Activated naive CD8-positive, alpha-beta T cell treated with anti-CD3 and anti-CD28 coated beads, Interleukin-2, amount 10 ng/mL, durations not matched to agents 7 days and 5 days (primary cell): ENCODE measurements around the gene IGSF9B. TPM values are rescaled to one million over a fixed set of nuclear protein-coding genes. Genes with fewer than 3 reads are reported as not detected.

Experiments
- ATAC-seq: fragments of 150-1000 bp; cut with Tn5 transposase; one replicate; pipeline ENCODE4 v1.10.0; 2021; ENCODE audit warnings: low read depth, moderate library complexity
- POLR2A ChIA-PET: fragments of 350-600 bp; sonication (Branson Sonifier 250); formaldehyde crosslinking; loops from one replicate; lab custom pipeline; 2021; ENCODE audit warnings: antibody characterized with exemption; lab: Charles Lee
- DNase-seq: peaks from one replicate; pipeline ENCODE4 v3.0.0; 2021
- H3K27ac Mint-ChIP-seq: one replicate; pipeline ENCODE4 v1.8.0; 2022; ENCODE audit warnings: mild to moderate bottlenecking, mixed read lengths
- H3K27me3 Mint-ChIP-seq: one replicate; pipeline ENCODE4 v1.8.0; 2022; ENCODE audit warnings: mild to moderate bottlenecking, moderate library complexity, mixed read lengths
- H3K36me3 Mint-ChIP-seq: one replicate; pipeline ENCODE4 v1.8.0; 2021; ENCODE audit warnings: mild to moderate bottlenecking, mixed read lengths
- H3K4me1 Mint-ChIP-seq: one replicate; pipeline ENCODE4 v1.8.0; 2021; ENCODE audit warnings: mixed read lengths
- H3K4me3 Mint-ChIP-seq: one replicate; pipeline ENCODE4 v1.8.0; 2022; ENCODE audit warnings: mild to moderate bottlenecking, moderate library complexity, mixed read lengths
- H3K9me3 Mint-ChIP-seq: one replicate; pipeline ENCODE4 v1.8.0; 2021; ENCODE audit warnings: mixed read lengths
- total RNA-seq, 2 experiments: library from RNA; stranded (reverse); gene quantifications; one replicate each; pipeline ENCODE4 v1.2.3, GENCODE V29; 2021

Gene IGSF9B
- total RNA-seq, 2 experiments from 2014 or later, result 91.8 to 99.7 TPM

DNA sequence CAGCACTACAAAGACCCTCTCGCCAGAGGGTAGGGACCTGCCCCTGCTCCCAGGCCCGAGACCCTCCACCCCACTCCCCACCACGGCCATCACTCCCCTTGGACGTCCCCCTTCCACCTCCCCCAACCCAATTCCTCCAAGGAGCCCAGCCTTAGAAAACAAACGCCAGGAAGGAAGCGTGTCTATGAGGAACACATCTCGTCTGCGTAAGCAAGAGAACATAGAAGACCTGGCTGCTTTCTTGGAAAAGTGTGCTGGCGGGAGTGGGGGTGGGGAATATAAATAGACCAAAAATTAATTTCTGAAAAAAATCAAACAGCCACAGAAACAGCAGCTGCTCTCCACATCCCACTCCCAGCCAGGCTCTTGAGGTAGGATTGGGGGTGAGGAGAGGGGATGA, 23.9 kb upstream of the IGSF9B start:
- no peaks in the 10 kb centered on the region for H3K36me3 Mint-ChIP-seq
- POLR2A ChIA-PET, result no interaction called here
- DNase-seq, result no peak
- H3K9me3 Mint-ChIP-seq, result no peaks in the 10 kb centered on the region
- no peak overlapping the region for H3K4me3 Mint-ChIP-seq
- H3K27ac Mint-ChIP-seq, result no peak overlapping the region
- H3K27me3 Mint-ChIP-seq, result peaks cover 14% of the 10 kb centered on the region
- peaks cover 6% of the 10 kb centered on the region for H3K4me1 Mint-ChIP-seq
- ATAC-seq, result no peak

DNA sequence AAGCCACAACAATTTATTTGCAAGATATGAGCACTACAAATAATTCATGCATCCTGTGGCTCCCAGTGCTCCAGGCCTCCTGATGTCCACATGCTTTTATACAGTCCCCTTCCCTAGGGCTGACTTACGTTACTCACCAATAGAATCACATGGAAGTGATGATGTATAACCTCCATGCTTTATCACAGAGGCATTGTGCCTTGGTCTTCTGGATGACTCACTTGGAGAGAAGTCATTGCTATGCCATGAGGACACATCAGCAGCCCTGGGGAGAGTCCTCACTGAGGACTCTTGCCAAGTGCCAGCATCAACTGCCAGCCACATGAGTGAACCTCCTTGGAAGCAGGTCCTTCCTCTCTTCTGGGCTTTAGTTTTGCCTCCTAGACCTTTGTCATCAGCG, 22.0 kb upstream of the IGSF9B start:
- H3K9me3 Mint-ChIP-seq, result no peaks in the 10 kb centered on the region
- H3K36me3 Mint-ChIP-seq, result no peaks in the 10 kb centered on the region
- H3K4me1 Mint-ChIP-seq, result peaks cover 6% of the 10 kb centered on the region
- peaks cover 15% of the 10 kb centered on the region for H3K27me3 Mint-ChIP-seq
- no peak for ATAC-seq
- POLR2A ChIA-PET, result no interaction called here
- H3K4me3 Mint-ChIP-seq, result no peak overlapping the region
- no peak for DNase-seq
- H3K27ac Mint-ChIP-seq, result no peak overlapping the region

DNA sequence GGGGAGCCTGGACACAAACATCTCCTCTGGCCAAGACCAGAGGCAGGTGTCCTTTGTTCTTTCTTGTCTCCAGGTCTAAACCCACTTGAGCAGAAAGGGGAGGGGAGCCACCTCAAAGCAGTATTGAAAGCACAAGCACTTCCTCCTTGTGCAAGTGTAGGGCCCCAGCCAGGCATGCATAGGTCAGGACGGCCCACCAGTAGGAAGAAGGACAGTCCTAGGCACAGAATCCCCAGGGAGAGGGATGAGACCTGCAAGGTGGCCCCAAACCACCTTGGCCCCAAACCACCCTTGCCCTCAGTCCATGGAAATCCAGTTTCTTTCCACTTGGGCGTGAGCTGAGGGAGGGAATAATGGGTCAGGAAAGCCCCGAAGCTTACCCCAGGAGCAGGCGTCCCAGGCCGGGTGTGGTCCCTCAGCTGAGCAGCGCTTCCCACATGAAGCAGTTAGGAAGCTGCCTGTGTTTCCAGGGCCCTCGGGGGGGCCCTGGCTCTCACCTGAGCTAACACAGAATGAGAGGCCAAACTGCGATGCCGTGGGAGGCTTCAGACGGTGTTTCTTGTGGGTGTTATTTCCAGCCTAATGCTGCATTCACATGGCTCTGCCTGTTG, 20.4 kb upstream of the IGSF9B start:
- peak; percentile 59 for ATAC-seq

DNA sequence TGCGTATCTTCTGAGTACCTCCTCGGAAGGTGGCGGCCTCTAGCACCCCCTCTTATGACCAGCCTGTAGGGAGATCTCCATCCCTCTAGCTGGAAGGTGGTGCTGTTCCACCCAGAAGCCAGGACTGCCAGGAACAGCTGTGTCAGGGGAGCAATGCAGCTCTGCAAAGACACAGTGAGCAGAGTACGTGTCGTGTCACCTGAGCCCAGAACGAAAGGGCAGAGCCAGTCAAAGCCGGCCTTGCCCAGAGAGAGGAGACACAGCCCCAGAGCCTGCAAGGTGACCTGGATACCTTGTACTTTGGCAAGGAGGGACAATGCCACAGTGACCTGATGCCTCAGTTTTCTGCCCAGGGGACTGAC, 18.7 kb upstream of the IGSF9B start:
- DNase-seq (no peak), ATAC-seq (no peak)
- Mint-ChIP-seq H3K4me1 (peaks cover 6% of the 10 kb centered on the region), H3K27ac (no peak overlapping the region), H3K9me3 (no peaks in the 10 kb centered on the region), H3K27me3 (peaks cover 6% of the 10 kb centered on the region), H3K4me3 (no peak overlapping the region), H3K36me3 (no peaks in the 10 kb centered on the region)
- POLR2A ChIA-PET, result no interaction called here

More for the DNA sequence above, 20.4 kb upstream of the IGSF9B start:
- Mint-ChIP-seq H3K4me1 (peaks cover 6% of the 10 kb centered on the region), H3K27ac (no peak overlapping the region), H3K4me3 (no peak overlapping the region), H3K9me3 (no peaks in the 10 kb centered on the region), H3K27me3 (peaks cover 11% of the 10 kb centered on the region), H3K36me3 (no peaks in the 10 kb centered on the region)
- POLR2A ChIA-PET, result no interaction called here
- no peak for DNase-seq

DNA sequence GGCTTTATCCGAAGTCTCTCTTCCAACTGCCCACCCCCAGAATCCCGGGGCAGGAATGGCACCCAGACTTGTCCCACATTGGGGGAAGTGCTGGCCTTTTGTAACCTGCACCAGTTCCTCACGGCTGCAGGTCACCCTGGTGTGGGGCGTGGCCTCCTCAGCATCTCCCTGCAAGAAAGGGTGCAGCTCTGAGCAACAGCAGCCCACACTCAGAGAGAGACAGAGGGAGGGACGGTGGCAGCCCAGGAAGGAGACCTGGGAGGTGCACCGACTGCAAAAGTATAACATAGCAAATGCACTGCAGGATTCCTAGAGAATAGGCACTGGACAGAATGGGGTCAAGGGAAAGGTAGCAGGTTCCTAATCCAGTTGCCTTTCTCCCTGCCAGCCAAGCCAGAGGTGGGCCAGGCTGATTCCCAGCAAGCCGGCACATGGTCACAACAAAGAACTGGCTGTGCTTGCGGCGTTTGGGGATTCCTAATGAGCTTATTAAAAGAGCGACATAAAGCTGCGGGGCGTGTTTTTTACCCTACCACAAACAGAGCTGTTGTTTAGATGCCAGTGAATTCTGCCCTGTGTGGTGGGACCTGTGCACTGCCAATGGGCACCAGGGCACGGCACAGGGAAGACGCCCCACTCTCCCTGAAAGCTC, 18.2 kb upstream of the IGSF9B start:
- Mint-ChIP-seq H3K4me1 (peaks cover 6% of the 10 kb centered on the region), H3K27me3 (peaks cover 6% of the 10 kb centered on the region), H3K4me3 (no peak overlapping the region), H3K36me3 (no peaks in the 10 kb centered on the region), H3K9me3 (no peaks in the 10 kb centered on the region), H3K27ac (no peak overlapping the region)
- POLR2A ChIA-PET, result no interaction called here
- DNase-seq (no peak), ATAC-seq (no peak)

DNA sequence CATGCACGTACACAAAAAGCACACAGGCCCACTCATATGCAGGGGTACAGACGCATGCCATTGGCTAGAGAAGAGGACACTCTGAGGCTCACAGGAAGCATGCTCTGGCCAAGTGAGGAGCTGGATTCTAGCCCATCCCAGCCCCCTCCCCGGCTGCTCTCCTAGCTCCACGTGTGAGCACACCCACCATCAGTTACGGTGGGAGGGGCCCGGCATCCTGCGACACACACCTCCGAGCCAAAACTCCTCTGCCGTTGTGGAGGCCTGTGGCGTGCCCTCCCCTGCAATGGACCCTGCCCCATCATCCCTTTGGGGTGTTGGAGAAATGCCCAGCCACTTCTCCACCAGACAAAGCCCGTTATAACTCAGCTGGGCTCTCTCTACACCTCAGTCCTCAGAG, 15.1 kb upstream of the IGSF9B start:
- Mint-ChIP-seq H3K9me3 (no peaks in the 10 kb centered on the region), H3K4me3 (no peak overlapping the region), H3K27me3 (peaks cover 5% of the 10 kb centered on the region), H3K36me3 (no peaks in the 10 kb centered on the region), H3K27ac (no peak overlapping the region), H3K4me1 (peaks cover 14% of the 10 kb centered on the region)
- ATAC-seq (no peak), DNase-seq (no peak)
- POLR2A ChIA-PET, result no interaction called here

DNA sequence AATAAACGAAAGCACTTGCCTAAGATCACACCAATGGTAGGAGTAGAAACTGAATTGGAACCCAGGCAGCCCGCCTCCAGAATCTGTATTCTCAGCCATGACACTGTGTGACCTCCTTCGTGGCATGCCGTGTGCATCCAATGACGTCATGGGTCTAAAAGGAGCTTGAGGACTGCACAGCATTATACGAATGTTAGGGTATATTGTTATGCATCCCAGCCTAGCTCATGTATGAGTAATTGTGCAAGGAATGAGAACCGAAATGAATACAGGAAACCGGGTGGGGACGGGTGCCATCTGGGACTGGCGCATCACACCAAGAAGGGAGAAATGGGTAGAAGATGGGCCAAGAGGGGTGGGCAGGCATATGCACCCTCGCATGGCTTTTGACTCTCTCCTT, 12.3 kb upstream of the IGSF9B start:
- Mint-ChIP-seq H3K4me1 (peaks cover 14% of the 10 kb centered on the region), H3K36me3 (no peaks in the 10 kb centered on the region), H3K4me3 (no peak overlapping the region), H3K27ac (no peak overlapping the region), H3K9me3 (no peaks in the 10 kb centered on the region), H3K27me3 (peaks cover 5% of the 10 kb centered on the region)
- no peak for DNase-seq
- POLR2A ChIA-PET, result no interaction called here
- no peak for ATAC-seq

DNA sequence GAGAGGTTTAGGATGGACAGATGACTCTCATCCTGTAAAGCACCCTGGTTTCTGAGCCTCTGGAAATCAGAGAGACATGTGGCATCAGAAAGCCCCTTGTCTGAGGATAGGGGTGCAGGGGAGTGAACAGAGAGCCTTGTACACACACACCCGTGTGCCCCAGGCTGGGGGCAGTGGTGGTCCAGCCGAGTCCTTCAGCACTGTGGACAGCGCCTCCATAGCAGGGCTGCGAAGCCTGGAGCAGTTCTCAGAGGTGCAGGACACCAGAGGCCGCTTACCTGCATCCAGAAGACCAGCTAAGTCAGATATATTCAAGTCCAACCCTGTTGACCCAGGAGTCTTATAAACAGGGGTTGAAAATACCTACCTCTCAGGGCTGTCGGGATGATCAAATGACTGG, 11.5 kb upstream of the IGSF9B start:
- Mint-ChIP-seq H3K27ac (no peak overlapping the region), H3K4me3 (peak overlapping the region; percentile 94), H3K4me1 (peaks cover 14% of the 10 kb centered on the region), H3K27me3 (peaks cover 2% of the 10 kb centered on the region), H3K36me3 (no peaks in the 10 kb centered on the region), H3K9me3 (no peaks in the 10 kb centered on the region)
- DNase-seq, result no peak
- POLR2A ChIA-PET, result no interaction called here
- ATAC-seq, result no peak

DNA sequence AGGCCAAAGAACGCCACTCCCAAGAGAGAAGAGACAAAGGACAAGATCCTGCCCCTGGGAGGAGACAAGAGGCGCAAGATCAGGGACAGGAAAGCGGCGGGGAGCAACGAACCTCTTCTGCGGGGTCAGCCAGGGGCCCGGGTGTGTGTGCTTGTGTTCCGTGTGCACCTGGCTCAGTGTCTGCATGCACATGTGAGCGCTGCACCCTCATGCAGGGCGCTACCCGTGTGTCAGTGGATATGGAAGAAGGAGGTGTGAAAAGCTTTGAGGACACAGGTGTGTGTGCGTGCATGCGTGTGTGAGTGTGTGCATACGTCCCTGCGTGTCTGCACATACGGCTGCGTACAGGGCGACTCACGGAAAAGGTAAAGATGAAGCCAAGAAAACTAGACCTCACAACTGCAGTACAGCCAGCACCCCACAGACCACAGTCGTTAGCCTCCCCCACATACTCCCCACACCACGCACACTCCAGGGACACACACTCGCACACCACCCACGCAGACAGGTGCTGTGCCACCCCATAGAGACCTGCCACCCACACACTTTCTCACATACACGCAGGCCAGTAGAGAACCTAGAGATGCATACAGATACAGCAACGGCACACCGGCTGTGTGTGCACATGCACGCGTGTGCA, 11.0 kb upstream of the IGSF9B start:
- Mint-ChIP-seq H3K27ac (peak overlapping the region; percentile 91), H3K9me3 (no peaks in the 10 kb centered on the region), H3K4me3 (peak overlapping the region; percentile 94), H3K4me1 (peaks cover 14% of the 10 kb centered on the region), H3K27me3 (peaks cover 2% of the 10 kb centered on the region), H3K36me3 (no peaks in the 10 kb centered on the region)
- POLR2A ChIA-PET, result no interaction called here
- peak; percentile 41 for ATAC-seq
- no peak for DNase-seq

DNA sequence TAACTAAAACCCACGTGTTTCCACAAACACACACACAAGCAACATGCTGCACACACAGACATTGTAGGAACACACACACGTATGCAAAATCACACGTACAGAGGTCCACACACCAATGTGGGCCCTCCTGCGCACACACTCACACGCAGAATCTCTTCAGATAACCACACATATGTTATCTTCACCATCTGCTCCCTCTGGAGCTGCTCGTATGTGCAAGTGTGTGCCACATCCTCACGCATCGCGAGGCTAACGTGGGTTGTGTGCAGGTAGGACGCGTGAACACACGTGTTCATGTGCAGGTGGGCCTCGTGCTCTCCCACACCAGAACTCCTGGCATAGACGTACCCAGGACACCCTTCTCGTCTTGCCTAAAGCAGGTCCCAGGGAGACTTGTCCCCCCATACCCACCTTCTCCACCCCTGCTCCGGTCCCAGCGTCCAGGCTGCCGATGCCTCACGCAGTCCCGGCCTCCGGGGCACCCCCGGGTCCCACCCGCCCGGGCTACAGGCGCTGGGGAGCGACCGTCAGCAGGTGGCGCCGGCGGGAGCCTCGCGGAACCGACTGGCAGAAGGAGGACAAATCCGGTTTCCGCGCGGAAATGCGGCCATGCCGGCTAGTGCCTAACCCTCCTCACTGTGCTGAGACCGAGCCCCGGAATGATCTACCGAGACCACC, 10.3 kb upstream of the IGSF9B start:
- H3K36me3 Mint-ChIP-seq, result no peaks in the 10 kb centered on the region
- H3K27ac Mint-ChIP-seq, result peak overlapping the region; percentile 91
- DNase-seq, result peak; percentile 85
- POLR2A ChIA-PET, result no interaction called here
- H3K4me1 Mint-ChIP-seq, result peaks cover 14% of the 10 kb centered on the region
- H3K27me3 Mint-ChIP-seq, result peaks cover 5% of the 10 kb centered on the region
- H3K9me3 Mint-ChIP-seq, result no peaks in the 10 kb centered on the region
- ATAC-seq, result peak; percentile 94
- H3K4me3 Mint-ChIP-seq, result peak overlapping the region; percentile 94

DNA sequence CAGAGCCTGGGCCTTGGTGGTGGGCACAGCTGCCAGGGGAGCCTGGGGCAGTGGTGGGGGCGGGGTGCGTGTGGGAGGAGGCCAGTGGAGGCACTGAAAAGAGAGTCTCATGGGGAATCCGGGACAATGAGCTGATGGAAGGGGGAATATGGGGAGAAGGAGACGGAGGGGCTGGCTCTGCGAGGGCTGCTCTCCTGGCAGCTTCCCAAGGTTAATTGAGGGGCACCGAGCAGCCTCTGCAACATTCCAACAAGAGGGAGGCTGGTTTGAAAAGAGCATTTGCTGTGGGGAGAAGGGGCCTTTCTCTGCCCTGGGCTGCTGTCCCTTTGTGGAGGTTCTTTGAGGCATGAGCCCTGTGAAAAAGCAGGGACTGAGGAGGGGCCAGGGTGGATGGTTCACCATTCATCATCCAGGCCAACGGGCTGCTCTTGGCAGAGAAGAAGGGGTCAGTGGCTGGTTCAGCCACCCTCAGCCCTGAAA, 9.4 kb upstream of the IGSF9B start:
- POLR2A ChIA-PET, result no interaction called here
- ATAC-seq (no peak), DNase-seq (no peak)
- peaks cover 10% of the 10 kb centered on the region for H3K27me3 Mint-ChIP-seq
- H3K9me3 Mint-ChIP-seq, result no peaks in the 10 kb centered on the region
- peak overlapping the region; percentile 5 for H3K4me3 Mint-ChIP-seq
- H3K4me1 Mint-ChIP-seq, result peaks cover 17% of the 10 kb centered on the region
- H3K36me3 Mint-ChIP-seq, result no peaks in the 10 kb centered on the region
- H3K27ac Mint-ChIP-seq, result no peak overlapping the region

DNA sequence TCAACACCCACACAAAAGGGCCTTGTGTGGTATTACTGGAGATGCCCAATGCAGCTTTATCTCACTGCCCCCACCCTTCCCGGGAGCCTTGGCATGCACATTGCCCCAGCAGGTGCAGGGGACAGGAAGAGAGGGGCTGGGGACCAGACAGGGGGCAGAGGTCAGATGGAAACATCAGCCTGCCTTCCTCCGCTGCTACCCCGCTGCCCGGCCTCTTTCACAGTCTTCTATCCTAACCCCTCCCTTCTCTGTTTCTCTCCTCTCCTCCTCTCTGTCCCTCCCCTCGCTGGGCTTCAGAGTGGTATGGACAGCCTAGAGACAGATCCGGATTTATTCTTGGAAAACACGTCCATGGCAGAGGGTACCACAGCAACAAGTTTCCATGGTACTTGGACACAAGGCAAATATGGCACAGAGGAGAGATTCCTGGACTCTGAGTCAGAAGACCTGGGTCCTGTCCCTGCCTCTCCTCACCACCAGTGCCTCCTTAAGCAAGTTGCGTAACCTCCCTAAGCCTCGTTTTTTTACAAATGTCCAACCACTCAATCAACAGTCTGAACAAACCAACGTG, 8.3 kb upstream of the IGSF9B start:
- Mint-ChIP-seq H3K36me3 (no peaks in the 10 kb centered on the region), H3K9me3 (no peaks in the 10 kb centered on the region), H3K4me1 (peaks cover 17% of the 10 kb centered on the region), H3K27ac (no peak overlapping the region), H3K4me3 (no peak overlapping the region), H3K27me3 (peaks cover 12% of the 10 kb centered on the region)
- POLR2A ChIA-PET, result interaction anchor here (0.9 kb wide), 1 partner anchor 20 kb away, joined by 3 read pairs; no protein-coding TSS in a partner anchor
- DNase-seq (no peak), ATAC-seq (no peak)

DNA sequence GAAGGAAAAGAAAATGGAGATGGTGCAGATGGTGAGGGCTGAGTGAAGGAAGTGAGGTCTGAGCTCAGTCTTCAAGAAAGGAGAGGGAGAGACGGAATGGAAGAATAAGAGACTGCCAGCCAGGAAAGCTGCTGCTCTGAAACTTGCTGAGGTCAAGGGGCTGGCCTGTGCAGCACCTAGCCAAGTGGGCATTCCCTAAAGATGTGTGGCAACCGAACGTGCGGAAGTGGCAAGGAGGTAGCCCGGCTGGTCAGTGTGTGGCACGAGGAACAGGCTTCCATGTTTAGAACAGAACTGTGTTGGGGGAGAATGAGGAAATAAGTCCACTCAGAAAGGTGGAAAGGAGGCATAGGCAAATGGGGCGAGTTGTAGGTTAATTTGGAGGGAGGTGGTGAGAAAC, 7.6 kb upstream of the IGSF9B start:
- POLR2A ChIA-PET, result no interaction called here
- ATAC-seq (no peak), DNase-seq (no peak)
- Mint-ChIP-seq H3K27ac (no peak overlapping the region), H3K4me1 (peaks cover 16% of the 10 kb centered on the region), H3K4me3 (no peak overlapping the region), H3K9me3 (no peaks in the 10 kb centered on the region), H3K36me3 (no peaks in the 10 kb centered on the region), H3K27me3 (peaks cover 16% of the 10 kb centered on the region)
